Measurements from ENCODE around the gene PKDREJ. TPM values are rescaled to one million over a fixed set of nuclear protein-coding genes. Genes with fewer than 3 reads are reported as not detected.
"Not testable (repeated sequence)": the region's sequence is repeated elsewhere in the genome, so short reads cannot be mapped to it uniquely, and the experiment has no call there.

The PKDREJ gene
- total RNA-seq, 1 experiment from 2014 or later: not detected

- DNase-seq (ENCODE audit: extremely low read depth, low read depth): peak; percentile 70
Observed at GRCh38 chr22:46267431-46268279, 4.5 kb upstream of the PKDREJ start, which contains the start of gene TTC38. TTC38 (plus strand) TSS chr22:46268008; CDS start chr22:46268040, 32 bp downstream.

GRCh38 chr22:46265627-46266026 is 2.5 kb upstream of the PKDREJ start:
- not testable (repeated sequence) for DNase-seq (ENCODE audit: extremely low read depth, low read depth)

GRCh38 chr22:46264520-46264919 is 1.4 kb upstream of the PKDREJ start:
- not testable (repeated sequence) for DNase-seq (ENCODE audit: extremely low read depth, low read depth)

DNA sequence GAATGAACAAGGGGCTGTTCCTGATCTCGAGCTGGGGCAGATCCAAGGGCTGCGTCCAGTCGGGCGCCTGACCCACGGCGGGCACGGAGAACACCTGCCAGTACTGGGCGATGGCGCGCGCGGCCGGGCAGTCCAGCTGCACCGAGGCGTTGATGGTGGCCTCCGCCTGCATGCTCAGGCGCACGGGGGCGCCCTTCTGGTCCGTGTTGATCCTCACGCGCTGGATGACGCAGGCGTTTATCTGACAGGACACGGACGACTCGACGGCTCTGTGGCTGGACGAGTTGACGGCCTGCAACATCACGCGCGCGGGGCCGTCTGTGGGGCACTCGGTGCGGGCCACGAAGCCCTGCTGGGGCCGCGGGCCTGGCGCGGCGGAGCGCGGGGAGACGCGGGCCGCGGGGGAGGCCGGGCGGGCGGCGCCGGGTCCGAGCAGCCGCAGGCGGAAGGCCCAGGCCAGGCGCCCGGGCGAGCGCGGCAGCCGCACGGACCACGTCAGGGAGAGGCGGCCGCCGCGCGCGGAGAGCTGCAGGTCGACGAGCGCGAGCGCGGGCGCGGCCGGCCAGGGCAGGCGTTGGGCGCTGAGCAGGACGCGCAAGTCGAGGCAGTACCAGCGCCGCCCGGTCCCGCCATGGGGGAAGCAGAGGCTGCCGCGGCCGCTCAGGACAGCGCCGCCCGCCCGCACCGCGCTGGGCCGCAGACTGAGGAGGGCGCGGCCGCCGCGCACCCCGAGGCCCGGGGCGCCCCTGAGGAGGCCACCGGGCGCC is 511 bp downstream of the PKDREJ start:
- no peak for DNase-seq (ENCODE audit: extremely low read depth, low read depth)

- DNase-seq (ENCODE audit: extremely low read depth, low read depth): no peak
Observed at GRCh38 chr22:46260038-46260437, 3.1 kb downstream of the PKDREJ start.

GRCh38 chr22:46259374-46259773 is 3.8 kb downstream of the PKDREJ start:
- DNase-seq (ENCODE audit: extremely low read depth, low read depth): no peak

DNA sequence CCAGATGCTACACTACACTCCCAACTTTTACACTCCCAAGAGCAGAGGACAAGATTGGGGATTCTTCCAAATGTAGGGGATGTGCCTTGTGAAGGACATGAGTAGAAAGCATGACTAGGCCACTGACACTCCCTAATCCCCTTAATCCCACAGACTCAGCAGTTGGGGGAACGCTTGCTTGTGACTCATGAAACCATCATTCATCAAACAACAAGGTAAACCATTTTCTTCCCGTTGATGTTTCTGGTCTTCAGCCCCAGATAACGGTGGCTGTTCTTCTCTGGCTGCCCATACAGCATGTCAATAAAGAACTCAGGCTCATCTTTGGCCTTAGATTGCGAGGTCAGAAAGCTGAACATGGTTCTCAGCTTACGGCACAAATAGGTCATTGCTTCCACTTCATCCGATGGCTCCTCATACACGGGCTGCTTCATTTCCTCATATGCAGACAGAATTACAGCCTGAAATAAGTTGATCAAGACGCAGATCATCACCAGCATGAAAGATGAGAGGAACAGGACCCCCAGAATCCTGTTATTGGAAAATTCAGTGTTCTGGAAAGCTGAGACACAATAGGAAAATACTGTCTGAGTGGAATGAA is 6.7 kb downstream of the PKDREJ start:
- DNase-seq (ENCODE audit: extremely low read depth, low read depth): no peak

DNA sequence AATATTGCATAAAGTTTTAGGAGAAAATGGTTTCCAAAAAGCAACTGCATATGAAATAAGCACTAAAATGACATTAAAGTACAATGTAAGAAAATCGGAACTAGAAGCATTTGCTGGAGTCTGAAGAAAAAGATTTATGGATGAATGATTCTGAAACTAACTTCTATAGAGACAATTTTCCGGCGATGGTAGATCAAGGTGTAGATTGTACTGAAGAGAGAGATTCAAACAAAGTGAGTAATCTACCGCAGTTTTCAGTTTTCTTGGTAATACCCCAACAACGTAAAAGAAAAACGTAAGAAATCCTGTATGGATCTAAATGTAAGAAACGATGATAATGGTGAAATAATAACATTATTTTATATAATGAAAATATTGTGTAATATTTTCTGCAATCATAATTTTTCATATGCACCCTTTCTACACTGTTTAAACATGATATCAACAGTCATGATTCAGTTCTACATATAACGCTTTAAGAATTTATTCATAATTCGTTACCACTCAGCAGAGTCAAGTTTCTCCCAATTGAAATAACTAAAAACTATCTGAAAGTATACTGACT is 11.2 kb downstream of the PKDREJ start:
- no peak for DNase-seq (ENCODE audit: extremely low read depth, low read depth)

DNA sequence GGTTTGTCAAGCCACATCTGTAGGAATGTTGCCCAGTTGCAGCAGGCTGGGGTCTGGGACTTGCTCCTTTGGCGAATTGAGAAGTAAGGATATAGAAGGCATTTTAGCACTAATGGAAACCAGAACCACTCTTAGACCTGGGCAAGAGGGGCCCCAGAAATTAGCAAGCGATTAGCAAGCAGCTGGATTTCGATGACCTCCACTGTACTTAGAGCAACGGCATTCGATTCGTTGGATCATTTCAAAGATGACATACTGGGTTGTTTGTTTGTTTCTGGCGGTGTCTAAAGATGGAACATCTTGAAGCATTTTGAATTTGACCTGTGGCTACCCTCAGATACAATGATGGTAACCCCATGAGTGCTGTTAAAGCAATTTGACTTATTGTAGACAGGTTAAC is 11.9 kb downstream of the PKDREJ start:
- DNase-seq (ENCODE audit: extremely low read depth, low read depth): no peak

- no peak for DNase-seq (ENCODE audit: extremely low read depth, low read depth)
Observed at GRCh38 chr22:46250783-46251125, 12.4 kb downstream of the PKDREJ start.

DNA sequence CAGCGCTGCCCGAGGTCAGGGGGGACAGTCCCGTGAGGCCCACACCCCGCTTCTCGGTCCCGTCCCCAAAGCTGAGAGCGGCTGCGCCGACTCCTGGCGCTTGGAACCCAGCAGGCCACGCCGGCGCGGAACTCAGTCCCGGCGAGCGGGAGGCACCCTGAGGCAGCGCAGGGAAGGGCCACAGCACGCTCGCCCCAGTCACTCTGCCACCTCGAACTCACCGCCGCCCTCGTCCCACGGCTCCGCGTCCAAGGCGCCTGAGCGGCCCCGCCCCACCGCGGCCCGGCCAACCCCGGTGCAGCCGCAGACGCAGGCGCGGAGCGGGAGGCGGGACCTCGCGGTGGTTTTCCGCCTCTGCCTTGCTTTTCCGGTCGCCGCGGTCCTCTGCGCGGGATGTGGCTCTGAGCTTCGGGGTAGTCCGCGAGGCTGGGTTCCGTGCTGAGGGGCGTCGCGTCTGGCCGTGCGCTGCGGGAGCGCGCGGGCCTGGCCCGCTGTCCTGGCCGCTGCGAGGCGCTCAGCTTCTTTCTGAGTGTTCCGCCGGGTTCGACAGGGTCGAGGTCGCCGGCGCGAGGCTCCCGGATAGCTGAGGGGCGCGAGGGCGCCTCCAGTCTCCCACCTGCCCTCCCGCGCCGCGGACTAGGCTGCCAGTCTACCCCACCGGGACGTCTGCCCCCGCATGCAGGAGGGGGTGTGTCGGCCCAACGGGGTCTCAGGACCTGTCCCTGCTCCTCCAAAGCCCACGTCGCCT is 12.9 kb downstream of the PKDREJ start, which contains the start of gene CDPF1:
TSS of gene CDPF1 (minus strand) at position 259 of the 748 bp plus-strand sequence. CDS start 2,009 bp downstream, outside the sequence.
- DNase-seq (ENCODE audit: extremely low read depth, low read depth): peak; percentile 76

GRCh38 chr22:46247443-46247975 is 15.6 kb downstream of the PKDREJ start:
- no peak for DNase-seq (ENCODE audit: extremely low read depth, low read depth)

GRCh38 chr22:46246178-46246577 is 17.0 kb downstream of the PKDREJ start:
- DNase-seq (ENCODE audit: extremely low read depth, low read depth): no peak

DNA sequence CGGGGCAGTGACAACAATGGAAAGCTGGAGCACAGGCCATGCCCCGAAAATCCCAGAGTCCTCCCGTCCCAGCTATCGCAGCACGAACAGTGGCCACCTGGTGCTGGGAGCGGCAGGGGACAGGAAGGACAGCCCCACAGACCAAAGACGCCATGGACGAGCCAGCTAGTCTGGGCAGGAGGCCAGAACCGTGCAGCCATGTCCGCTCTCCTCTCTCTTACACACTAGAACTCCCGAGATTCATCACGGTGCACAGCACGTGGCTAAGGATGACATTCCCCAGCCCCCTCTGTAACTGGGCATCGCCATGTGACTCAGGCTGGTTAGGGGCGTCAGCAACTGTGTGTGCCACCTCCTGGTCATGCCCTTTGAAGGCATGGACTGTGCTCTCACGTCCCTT is 17.6 kb downstream of the PKDREJ start:
- no peak for DNase-seq (ENCODE audit: extremely low read depth, low read depth)

DNA sequence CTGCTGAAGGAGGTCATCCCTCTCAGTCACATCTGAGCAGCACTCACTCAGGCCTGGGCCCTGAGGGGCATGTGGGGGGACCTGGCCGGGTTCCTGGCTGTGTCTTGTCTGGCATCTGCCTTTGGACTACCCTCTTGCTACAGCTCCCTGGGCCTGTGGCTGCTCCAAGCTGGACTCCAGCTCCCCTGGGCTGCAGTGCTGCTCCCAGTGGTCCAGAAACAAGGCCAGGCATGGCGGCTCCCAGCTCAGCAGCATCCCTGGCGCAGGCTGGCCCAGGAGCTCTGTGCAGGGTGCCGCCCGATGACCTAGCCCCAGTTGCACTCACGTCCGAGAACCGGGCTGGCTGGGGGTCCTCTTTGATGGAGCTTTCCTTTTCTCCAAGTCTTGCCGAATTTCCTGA is 18.4 kb downstream of the PKDREJ start:
- DNase-seq (ENCODE audit: extremely low read depth, low read depth): no peak

DNA sequence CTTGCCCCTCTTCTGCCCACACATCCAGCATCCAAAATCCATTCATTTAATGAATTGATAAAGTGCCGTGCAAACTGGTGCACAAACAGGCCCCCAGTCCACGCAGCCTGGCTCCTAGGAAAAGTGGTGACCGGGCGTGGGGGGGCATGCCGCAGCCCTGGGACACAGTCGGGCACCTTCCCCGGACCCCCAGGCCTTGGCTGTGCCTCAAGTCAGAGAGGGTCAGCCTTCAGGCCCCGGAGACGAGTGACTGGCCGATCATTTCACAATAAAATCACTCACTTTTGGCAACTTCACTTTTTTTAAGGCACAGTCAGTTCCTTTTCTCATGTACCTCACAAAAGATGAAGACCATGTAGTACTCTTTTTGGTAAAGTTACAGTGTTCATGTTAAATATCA is 21.1 kb downstream of the PKDREJ start:
- no peak for DNase-seq (ENCODE audit: extremely low read depth, low read depth)

DNA sequence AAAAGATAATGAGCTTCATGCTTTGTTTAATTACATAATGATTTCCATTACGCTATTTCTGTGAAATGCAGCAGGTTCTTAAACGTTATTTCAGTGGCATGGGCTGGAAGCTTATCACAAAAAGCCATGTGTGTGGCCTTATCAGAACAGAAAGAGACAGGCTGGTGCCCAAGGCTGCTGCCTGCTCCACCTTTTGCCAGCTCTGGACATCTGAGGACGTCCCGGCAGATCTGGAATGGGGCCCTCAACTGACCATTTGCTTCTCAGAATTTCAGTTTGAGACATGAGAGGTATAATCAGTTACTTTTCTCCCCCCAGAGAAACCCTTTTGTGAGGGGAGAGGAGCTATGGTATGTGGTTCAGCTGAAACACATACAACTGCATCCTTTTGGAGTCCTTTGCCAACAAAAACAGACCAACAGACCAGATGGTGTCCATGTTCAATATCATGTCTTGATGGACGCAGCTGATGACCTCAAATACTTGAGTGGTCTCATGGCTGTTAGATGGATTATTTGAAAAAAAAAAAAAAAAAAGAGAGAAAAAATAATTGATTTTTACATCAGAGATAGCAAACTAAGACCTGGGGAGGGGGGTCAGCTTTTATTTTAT is 21.6 kb downstream of the PKDREJ start:
- no peak for DNase-seq (ENCODE audit: extremely low read depth, low read depth)

GRCh38 chr22:46240907-46241306 is 22.2 kb downstream of the PKDREJ start:
- DNase-seq (ENCODE audit: extremely low read depth, low read depth): no peak

DNA sequence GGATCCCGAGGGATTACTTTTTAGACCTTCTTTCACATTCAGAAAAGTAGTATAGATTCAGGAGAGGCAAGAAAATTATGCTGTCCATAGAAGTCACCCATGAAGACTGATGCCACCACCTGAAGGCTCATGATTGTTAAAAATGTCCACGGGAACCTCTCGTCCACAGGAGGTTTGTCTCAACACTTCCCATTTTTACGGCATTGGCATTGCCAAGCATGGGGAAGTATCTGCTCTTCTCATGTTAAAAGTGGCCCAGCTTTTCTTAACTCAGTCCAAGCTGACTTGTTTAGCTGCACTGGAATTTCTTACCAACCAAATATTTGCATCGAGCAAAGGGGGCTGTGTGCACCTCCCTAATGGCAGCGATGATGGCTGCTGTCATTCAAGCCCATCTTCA is 22.6 kb downstream of the PKDREJ start:
- no peak for DNase-seq (ENCODE audit: extremely low read depth, low read depth)

- DNase-seq (ENCODE audit: extremely low read depth, low read depth): no peak
Observed at GRCh38 chr22:46240073-46240472, 23.1 kb downstream of the PKDREJ start.
